Fibroblast of lung (primary cell): ENCODE results near the gene HES3.

Experiments
- EZH2 ChIP-seq: IDR thresholded peaks from 2 replicates; pipeline ENCODE4 v1.5.1; 2012; ENCODE audit warnings: low read length, control low read depth, mild to moderate bottlenecking; ENCODE audit errors: missing control alignments
- TF ChIP-seq, protein P1 (sequence below), 2 donors: IDR thresholded peaks in 1 of 2; conservative IDR thresholded peaks in 1 of 2; 1 replicate in 1 of 2; 2 replicates in 1 of 2; pipeline ENCODE4 v1.5.1; 2011 to 2012; ENCODE audit warnings: low read length in 2 of 2, control low read depth in 1 of 2, inconsistent platforms in 1 of 2, low read depth in 1 of 2, mild to moderate bottlenecking in 1 of 2

DNA sequence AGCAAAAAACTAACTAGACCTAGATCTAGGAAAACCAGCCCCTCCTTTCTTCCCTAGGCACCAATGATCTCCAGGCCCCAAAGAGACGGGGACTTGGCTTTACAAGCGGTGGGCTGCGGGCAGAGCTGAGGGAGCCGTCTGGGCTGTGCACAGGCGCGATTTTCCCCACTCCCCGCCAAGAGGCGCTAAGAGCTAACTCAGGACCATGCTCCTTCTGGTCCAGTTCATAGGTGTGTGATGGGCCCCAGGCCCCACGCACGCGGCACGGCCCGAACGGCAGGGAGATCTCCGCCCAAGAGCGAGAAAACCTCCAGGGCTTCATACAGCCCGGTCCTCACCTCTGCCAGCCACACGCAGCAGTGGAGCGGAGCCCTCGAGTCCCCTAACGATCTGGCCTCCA lies 24.4 kb downstream of the HES3 start:
- TF ChIP-seq EZH2 = no peak
- TF ChIP-seq, protein P1, sequence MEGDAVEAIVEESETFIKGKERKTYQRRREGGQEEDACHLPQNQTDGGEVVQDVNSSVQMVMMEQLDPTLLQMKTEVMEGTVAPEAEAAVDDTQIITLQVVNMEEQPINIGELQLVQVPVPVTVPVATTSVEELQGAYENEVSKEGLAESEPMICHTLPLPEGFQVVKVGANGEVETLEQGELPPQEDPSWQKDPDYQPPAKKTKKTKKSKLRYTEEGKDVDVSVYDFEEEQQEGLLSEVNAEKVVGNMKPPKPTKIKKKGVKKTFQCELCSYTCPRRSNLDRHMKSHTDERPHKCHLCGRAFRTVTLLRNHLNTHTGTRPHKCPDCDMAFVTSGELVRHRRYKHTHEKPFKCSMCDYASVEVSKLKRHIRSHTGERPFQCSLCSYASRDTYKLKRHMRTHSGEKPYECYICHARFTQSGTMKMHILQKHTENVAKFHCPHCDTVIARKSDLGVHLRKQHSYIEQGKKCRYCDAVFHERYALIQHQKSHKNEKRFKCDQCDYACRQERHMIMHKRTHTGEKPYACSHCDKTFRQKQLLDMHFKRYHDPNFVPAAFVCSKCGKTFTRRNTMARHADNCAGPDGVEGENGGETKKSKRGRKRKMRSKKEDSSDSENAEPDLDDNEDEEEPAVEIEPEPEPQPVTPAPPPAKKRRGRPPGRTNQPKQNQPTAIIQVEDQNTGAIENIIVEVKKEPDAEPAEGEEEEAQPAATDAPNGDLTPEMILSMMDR (conservative IDR thresholded peaks at IDR 0.05 in 1 of 2, IDR thresholded peaks at IDR 0.05 in 1 of 2; ENCODE audit: low read depth in 1 of 2, low read length in 2 of 2) = peak in 1 of 2 donors; percentile 9
